Testis (tissue), 3 donors: ENCODE results near the gene STX4. TPM values are rescaled to one million over a fixed set of nuclear protein-coding genes. Genes with fewer than 3 reads are reported as not detected.

Experiments used
- DNase-seq: peaks from one replicate; pipeline ENCODE4 v3.0.0-alpha.2; 2019
- H3K27ac ChIP-seq, 2 donors: fragments of 200-600 bp; sonication (generic); one replicate each; pipeline ENCODE4 v1.5.1; 2019
- H3K27me3 ChIP-seq: fragments of 200-600 bp; sonication (generic); one replicate; pipeline ENCODE4 v1.5.1; 2019
- H3K36me3 ChIP-seq: fragments of 200-600 bp; sonication (generic); one replicate; pipeline ENCODE4 v1.5.1; 2017; ENCODE audit warnings: low read depth; ENCODE audit errors: missing control alignments
- H3K4me1 ChIP-seq: fragments of 200-600 bp; sonication (generic); one replicate; pipeline ENCODE4 v1.5.1; 2019
- H3K4me3 ChIP-seq, 2 donors: fragments of 200-600 bp; sonication (generic); one replicate each; pipeline ENCODE4 v1.5.1; 2017 to 2019
- H3K9me3 ChIP-seq: fragments of 200-600 bp; sonication (generic); one replicate; pipeline ENCODE4 v1.5.1; 2017
- POLR2A ChIP-seq: fragments of 450-650 bp; IDR thresholded peaks from one replicate; pipeline ENCODE4 v1.6.1; 2017; ENCODE audit warnings: antibody characterized with exemption, mild to moderate bottlenecking, moderate library complexity
- WGBS, 2 donors: methylation state at CpG; one replicate each; pipeline ENCODE4 v1.1.5; 2018; 5-methylcytosine and 5-hydroxymethylcytosine counted together
- intact Hi-C: fragments of 100-400 bp; cut with DNase I; formaldehyde crosslinking; loops from one replicate; pipeline ENCODE4 v1.15.1; 2023; ENCODE audit warnings: low total_unique reads
- polyA plus RNA-seq: library from polyadenylated mRNA; stranded (reverse); fragments of 350-450 nt; fragmentation: Illumina TruSeq; extraction: RNeasy Lipid Tissue Mini Kit (QIAGEN cat#74804); gene quantifications from one replicate; pipeline ENCODE4 v1.2.3, GENCODE V29; 2014; ENCODE audit warnings: low read depth, low replicate concordance; ENCODE audit not compliant: insufficient read depth
- total RNA-seq, 2 donors: library from RNA; depleted of rRNA; stranded (reverse); fragments of >200 nt; gene quantifications; one replicate each; pipeline ENCODE4 v1.2.3, GENCODE V29; 2016
- TF ChIP-seq, protein P1 (sequence below), 3 experiments: fragments of 450-650 bp in 2 of 3; fragments of 200-600 bp in 1 of 3; sonication (generic) in 1 of 3; IDR thresholded peaks; one replicate each; pipeline ENCODE4 v1.5.1; 2016 to 2019; ENCODE audit warnings: antibody characterized with exemption in 3 of 3, mild to moderate bottlenecking in 2 of 3, moderate library complexity in 1 of 3

Gene STX4
- total and polyA plus RNA-seq, 3 donors from 2014 or later, result 37.1 to 56.9 (median 50.9) TPM

DNA sequence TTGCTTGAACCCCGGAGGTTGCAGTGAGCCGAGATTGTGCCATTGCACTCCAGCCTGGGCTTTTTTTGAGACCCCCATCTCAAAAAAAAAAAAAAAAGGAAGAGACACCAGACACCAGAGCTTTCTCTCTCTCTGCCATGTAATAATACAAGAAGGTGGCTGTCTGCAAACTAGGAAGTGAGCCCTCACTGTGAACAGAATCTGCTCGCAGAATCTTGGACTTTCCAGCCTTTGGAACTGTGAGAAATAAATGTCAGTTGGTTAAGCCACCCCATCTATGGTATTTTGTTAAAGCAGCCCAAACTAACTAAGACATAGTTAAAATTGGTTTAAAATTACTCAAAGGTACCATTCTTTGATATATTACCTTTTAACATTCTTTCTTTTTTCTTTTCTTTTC lies 12.8 kb upstream of the STX4 start:
- H3K4me3 ChIP-seq, result no peak overlapping the region
- no peak for TF ChIP-seq POLR2A
- TF ChIP-seq, protein P1, sequence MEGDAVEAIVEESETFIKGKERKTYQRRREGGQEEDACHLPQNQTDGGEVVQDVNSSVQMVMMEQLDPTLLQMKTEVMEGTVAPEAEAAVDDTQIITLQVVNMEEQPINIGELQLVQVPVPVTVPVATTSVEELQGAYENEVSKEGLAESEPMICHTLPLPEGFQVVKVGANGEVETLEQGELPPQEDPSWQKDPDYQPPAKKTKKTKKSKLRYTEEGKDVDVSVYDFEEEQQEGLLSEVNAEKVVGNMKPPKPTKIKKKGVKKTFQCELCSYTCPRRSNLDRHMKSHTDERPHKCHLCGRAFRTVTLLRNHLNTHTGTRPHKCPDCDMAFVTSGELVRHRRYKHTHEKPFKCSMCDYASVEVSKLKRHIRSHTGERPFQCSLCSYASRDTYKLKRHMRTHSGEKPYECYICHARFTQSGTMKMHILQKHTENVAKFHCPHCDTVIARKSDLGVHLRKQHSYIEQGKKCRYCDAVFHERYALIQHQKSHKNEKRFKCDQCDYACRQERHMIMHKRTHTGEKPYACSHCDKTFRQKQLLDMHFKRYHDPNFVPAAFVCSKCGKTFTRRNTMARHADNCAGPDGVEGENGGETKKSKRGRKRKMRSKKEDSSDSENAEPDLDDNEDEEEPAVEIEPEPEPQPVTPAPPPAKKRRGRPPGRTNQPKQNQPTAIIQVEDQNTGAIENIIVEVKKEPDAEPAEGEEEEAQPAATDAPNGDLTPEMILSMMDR (IDR thresholded peaks at IDR 0.05), result no peak
- H3K27ac ChIP-seq, result no peak overlapping the region
- intact Hi-C loops, result no loop called here
- peaks cover 9% of the 10 kb centered on the region for H3K4me1 ChIP-seq
- H3K9me3 ChIP-seq, result no peaks in the 10 kb centered on the region
- H3K27me3 ChIP-seq, result no peaks in the 10 kb centered on the region
- no peak for DNase-seq
- 95 to 96% methylated on average over 3 of the region's 3 CpGs for WGBS, 2 donors
- no peaks in the 10 kb centered on the region for H3K36me3 ChIP-seq

DNA sequence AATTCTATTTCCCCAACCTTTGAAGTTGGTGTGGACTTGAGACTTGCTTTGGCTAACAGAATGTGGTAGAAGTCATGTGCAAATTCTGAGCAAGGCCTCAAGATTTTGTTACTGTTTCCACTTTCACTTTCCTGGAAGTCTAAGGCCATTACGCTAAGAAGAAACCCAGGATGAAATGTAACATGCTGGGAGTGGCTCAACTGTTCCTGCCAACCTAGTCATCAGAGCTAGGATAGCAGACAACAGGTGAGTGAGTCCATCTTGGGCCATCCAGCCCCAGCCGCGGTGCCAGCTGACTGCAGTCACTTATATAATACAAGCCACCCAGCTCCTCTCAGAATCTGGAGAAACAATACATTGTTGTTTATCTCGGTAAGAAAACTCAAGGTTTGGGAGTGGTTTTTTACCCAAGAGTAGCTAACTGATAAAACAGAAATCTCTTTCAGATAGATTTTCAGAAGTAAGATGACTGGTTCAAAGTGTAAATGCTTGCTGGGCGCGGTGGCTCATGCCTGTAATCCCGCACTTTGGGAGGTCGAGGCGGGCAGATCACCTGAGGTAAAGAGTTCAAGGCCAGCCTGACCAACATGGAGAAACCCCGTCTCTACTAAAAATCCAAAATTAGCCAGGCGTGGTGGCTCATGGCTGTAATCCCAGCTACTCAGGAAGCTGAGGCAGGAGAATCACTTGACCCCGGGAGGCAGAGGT lies 10.7 kb upstream of the STX4 start:
- Histone ChIP-seq H3K4me3 (no peak overlapping the region), H3K27ac (peak overlapping the region in 1 of 2 donors; percentile 33), H3K36me3 (no peaks in the 10 kb centered on the region), H3K9me3 (no peaks in the 10 kb centered on the region), H3K4me1 (peaks cover 9% of the 10 kb centered on the region), H3K27me3 (no peaks in the 10 kb centered on the region)
- DNase-seq, result peak; percentile 47
- 63 to 65% methylated on average over 12 of the region's 12 CpGs for WGBS, 2 donors
- intact Hi-C loops, result no loop called here
- TF ChIP-seq POLR2A, result no peak
- TF ChIP-seq, protein P1 (IDR thresholded peaks at IDR 0.05), result no peak

DNA sequence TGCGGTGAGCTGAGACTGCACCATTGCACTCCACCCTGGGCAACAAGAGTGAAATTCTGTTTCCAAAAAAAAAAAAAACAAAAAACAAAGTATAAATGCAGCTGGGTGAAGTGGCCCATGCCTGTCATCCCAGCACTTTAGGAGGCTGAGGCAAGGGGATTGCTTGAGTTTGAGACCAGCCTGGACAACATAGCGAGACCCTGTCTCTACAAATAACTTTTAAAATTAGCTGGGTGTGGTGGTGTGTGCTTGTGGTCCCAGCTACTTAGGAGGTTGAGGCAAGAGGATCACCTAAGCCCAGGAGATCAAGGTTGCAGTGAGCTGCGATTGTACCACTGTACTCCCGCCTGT lies 10.1 kb upstream of the STX4 start:
- Histone ChIP-seq H3K9me3 (no peaks in the 10 kb centered on the region), H3K27me3 (no peaks in the 10 kb centered on the region), H3K36me3 (no peaks in the 10 kb centered on the region), H3K4me1 (peaks cover 9% of the 10 kb centered on the region), H3K4me3 (no peak overlapping the region), H3K27ac (peak overlapping the region in 1 of 2 donors; percentile 33)
- no peak for TF ChIP-seq POLR2A
- TF ChIP-seq, protein P1 (IDR thresholded peaks at IDR 0.05), result no peak
- DNase-seq, result no peak
- intact Hi-C loops, result no loop called here
- WGBS, 2 donors, result 86 to 91% methylated on average over 4 of the region's 4 CpGs

GRCh38 chr16:31023627-31024226 lies 9.6 kb upstream of the STX4 start:
- Histone ChIP-seq H3K27ac (no peak overlapping the region), H3K4me3 (no peak overlapping the region), H3K9me3 (no peaks in the 10 kb centered on the region), H3K27me3 (no peaks in the 10 kb centered on the region), H3K36me3 (no peaks in the 10 kb centered on the region), H3K4me1 (peaks cover 9% of the 10 kb centered on the region)
- DNase-seq, result no peak
- intact Hi-C loops, result no loop called here
- TF ChIP-seq, protein P1 (IDR thresholded peaks at IDR 0.05), result no peak
- TF ChIP-seq POLR2A, result no peak
- 78 to 81% methylated on average over 6 of the region's 6 CpGs for WGBS, 2 donors

- intact Hi-C loops, result no loop called here
- no peak for DNase-seq
Observed at GRCh38 chr16:31025339-31025738, 8.0 kb upstream of the STX4 start.

More at GRCh38 chr16:31025339-31025738, 8.0 kb upstream of the STX4 start:
- WGBS, 2 donors, result 81 to 85% methylated on average over 5 of the region's 5 CpGs
- Histone ChIP-seq H3K36me3 (no peaks in the 10 kb centered on the region), H3K4me3 (no peak overlapping the region), H3K27ac (no peak overlapping the region), H3K4me1 (peaks cover 9% of the 10 kb centered on the region), H3K9me3 (no peaks in the 10 kb centered on the region), H3K27me3 (no peaks in the 10 kb centered on the region)
- TF ChIP-seq POLR2A, result no peak
- TF ChIP-seq, protein P1 (IDR thresholded peaks at IDR 0.05), result no peak
